Sigmoid colon (tissue), 7 donors: ENCODE data around the gene GP5. TPM values are rescaled to one million over a fixed set of nuclear protein-coding genes. Genes with fewer than 3 reads are reported as not detected.

Experiments used
- DNase-seq: peaks from one replicate; pipeline ENCODE4 v3.0.0-alpha.2; 2019
- H3K27ac ChIP-seq, 4 donors: fragments of 200-600 bp; sonication (generic); one replicate each; pipeline ENCODE4 v1.5.1; 2016 to 2019; ENCODE audit warnings: mild to moderate bottlenecking in 1 of 4
- H3K27me3 ChIP-seq, 3 donors: fragments of 200-600 bp; sonication (generic); one replicate each; pipeline ENCODE4 v1.5.1; 2019; ENCODE audit warnings: mild to moderate bottlenecking in 1 of 3
- H3K36me3 ChIP-seq, 4 donors: fragments of 200-600 bp; sonication (generic); one replicate each; pipeline ENCODE4 v1.5.1; 2016 to 2019
- H3K4me1 ChIP-seq, 4 donors: fragments of 200-600 bp; sonication (generic); one replicate each; pipeline ENCODE4 v1.5.1; 2017 to 2019
- H3K4me3 ChIP-seq, 4 donors: fragments of 200-600 bp; sonication (generic); one replicate each; pipeline ENCODE4 v1.5.1; 2017 to 2019; ENCODE audit warnings: mild to moderate bottlenecking in 2 of 4, moderate library complexity in 1 of 4
- H3K9me3 ChIP-seq, 4 donors: fragments of 200-600 bp in 3 of 4; sonication (generic) in 3 of 4; one replicate each; pipeline versions ENCODE4 v1.5.1 to v1.6.1; 2013 to 2019
- EP300 ChIP-seq, 4 donors: sonication (generic); formaldehyde crosslinking; IDR thresholded peaks; one replicate each; pipeline ENCODE4 v1.6.1; 2017; ENCODE audit warnings: antibody characterized with exemption in 4 of 4
- POLR2A ChIP-seq, 2 donors: fragments of 450-650 bp; IDR thresholded peaks; one replicate each; pipeline ENCODE4 v1.6.1; 2016; ENCODE audit warnings: antibody characterized with exemption in 2 of 2, mild to moderate bottlenecking in 2 of 2, moderate library complexity in 2 of 2
- POLR2AphosphoS5 ChIP-seq, 4 donors: sonication (generic); formaldehyde crosslinking; IDR thresholded peaks; one replicate each; pipeline ENCODE4 v1.6.1; 2017; ENCODE audit warnings: antibody characterized with exemption in 4 of 4
- WGBS, 2 donors: extraction: QIAGEN DNeasy Blood & Tissue Kit; methylation state at CpG; one replicate each; pipeline ENCODE4 v1.1.7; 2013; 5-methylcytosine and 5-hydroxymethylcytosine counted together
- intact Hi-C: fragments of 100-400 bp; cut with DNase I; formaldehyde crosslinking; loops from one replicate; pipeline ENCODE4 v1.15.1; 2023
- polyA plus RNA-seq, 3 donors: library from polyadenylated mRNA; stranded (reverse); fragments of 200-250 nt; gene quantifications; one replicate each; pipeline ENCODE4 v1.2.3, GENCODE V29; 2013
- total RNA-seq, 4 donors: library from RNA; depleted of rRNA; stranded (reverse); fragments of >200 nt; gene quantifications; one replicate each; pipeline ENCODE4 v1.1.0, GENCODE V29; 2016
- TF ChIP-seq, protein P1 (sequence below), 4 experiments: fragments of 450-650 bp in 3 of 4; fragments of 200-600 bp in 1 of 4; IDR thresholded peaks; one replicate each; pipeline ENCODE4 v1.5.1; 2016 to 2019; ENCODE audit warnings: antibody characterized with exemption in 4 of 4, mild to moderate bottlenecking in 3 of 4, moderate library complexity in 2 of 4
- donor health status: healthy with polysubstance abuse.
- donor health status: Bipolar disorder and iron deficiency.
- donor health status: healthy.

Gene GP5
- total and polyA plus RNA-seq, 7 donors: 0.14 to 0.69 TPM; not detected in 5

DNA sequence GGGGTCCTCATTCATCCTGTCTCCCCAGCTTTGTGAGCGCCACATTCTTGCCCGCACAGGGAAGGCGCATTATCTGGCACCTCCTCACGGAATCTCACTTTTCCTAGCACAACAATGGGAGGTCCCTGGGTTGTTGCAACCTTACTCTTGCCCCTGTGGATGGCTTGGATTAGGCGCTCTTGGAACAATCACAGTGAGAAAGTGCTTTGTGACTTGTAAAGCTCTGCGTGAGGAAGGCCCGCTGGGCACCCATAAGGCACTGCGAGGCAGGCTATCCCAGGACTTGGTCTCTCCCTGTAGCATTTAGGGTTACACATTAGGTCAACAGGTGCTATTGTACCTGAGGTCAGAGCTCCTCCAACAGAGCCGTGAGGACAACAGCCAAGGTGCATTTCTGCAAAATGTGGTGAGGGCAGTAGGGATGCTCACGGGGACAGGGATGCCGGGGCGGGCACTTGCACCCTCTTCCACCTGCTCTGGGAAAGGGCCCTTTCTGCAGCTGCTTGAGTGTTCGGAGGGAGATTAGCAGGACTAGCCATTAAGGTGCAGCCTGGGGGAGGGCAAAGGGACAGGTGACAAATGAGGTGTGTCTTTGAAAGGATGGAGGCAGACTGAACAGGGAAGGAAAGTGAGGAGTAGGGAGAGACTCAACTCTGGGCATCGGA is 15.7 kb downstream of the GP5 start:
- no peak for DNase-seq
- Histone ChIP-seq H3K4me1 (peaks cover 0 to 6% (median 3%) of the 10 kb centered on the region in 4 donors), H3K9me3 (no peaks in the 10 kb centered on the region), H3K36me3 (no peaks in the 10 kb centered on the region), H3K4me3 (no peak overlapping the region), H3K27me3 (peaks cover 0 to 4% (median 0%) of the 10 kb centered on the region in 3 donors), H3K27ac (no peak overlapping the region)
- TF ChIP-seq POLR2AphosphoS5 (IDR thresholded peaks at IDR 0.05) (no peak), EP300 (IDR thresholded peaks at IDR 0.05) (no peak), POLR2A (IDR thresholded peaks at IDR 0.05) (no peak)
- TF ChIP-seq, protein P1, sequence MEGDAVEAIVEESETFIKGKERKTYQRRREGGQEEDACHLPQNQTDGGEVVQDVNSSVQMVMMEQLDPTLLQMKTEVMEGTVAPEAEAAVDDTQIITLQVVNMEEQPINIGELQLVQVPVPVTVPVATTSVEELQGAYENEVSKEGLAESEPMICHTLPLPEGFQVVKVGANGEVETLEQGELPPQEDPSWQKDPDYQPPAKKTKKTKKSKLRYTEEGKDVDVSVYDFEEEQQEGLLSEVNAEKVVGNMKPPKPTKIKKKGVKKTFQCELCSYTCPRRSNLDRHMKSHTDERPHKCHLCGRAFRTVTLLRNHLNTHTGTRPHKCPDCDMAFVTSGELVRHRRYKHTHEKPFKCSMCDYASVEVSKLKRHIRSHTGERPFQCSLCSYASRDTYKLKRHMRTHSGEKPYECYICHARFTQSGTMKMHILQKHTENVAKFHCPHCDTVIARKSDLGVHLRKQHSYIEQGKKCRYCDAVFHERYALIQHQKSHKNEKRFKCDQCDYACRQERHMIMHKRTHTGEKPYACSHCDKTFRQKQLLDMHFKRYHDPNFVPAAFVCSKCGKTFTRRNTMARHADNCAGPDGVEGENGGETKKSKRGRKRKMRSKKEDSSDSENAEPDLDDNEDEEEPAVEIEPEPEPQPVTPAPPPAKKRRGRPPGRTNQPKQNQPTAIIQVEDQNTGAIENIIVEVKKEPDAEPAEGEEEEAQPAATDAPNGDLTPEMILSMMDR (IDR thresholded peaks at IDR 0.05): no peak
- intact Hi-C loops: no loop called here
- 92% methylated on average over 14 of the region's 14 CpGs for WGBS, 2 donors

DNA sequence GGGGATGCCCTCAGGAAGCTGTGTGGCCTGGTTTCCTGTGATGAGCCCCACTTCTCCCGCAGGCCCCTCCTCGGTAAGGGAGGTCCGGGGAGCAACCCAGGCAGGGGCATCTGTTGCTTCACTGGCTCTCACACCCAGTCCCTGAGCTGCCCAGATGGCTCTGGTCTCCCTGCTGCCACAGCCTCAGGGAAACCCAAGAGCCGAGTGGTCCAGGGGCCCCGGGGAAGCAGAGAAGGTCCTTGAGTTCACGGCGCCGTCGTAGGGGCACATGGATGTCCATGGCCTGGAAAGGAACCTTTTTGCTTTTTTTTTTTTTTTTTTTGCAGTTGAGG is 16.2 kb downstream of the GP5 start:
- Histone ChIP-seq H3K4me3 (no peak overlapping the region), H3K4me1 (peaks cover 0 to 6% (median 3%) of the 10 kb centered on the region in 4 donors), H3K9me3 (no peaks in the 10 kb centered on the region), H3K27ac (no peak overlapping the region), H3K27me3 (peaks cover 0 to 5% (median 0%) of the 10 kb centered on the region in 3 donors), H3K36me3 (no peaks in the 10 kb centered on the region)
- WGBS, 2 donors: 76 to 89% methylated on average over 9 of the region's 9 CpGs
- intact Hi-C loops: no loop called here
- TF ChIP-seq, protein P1 (IDR thresholded peaks at IDR 0.05): no peak
- no peak for TF ChIP-seq POLR2AphosphoS5 (IDR thresholded peaks at IDR 0.05)
- no peak for TF ChIP-seq POLR2A (IDR thresholded peaks at IDR 0.05)
- no peak for TF ChIP-seq EP300 (IDR thresholded peaks at IDR 0.05)
- no peak for DNase-seq

DNA sequence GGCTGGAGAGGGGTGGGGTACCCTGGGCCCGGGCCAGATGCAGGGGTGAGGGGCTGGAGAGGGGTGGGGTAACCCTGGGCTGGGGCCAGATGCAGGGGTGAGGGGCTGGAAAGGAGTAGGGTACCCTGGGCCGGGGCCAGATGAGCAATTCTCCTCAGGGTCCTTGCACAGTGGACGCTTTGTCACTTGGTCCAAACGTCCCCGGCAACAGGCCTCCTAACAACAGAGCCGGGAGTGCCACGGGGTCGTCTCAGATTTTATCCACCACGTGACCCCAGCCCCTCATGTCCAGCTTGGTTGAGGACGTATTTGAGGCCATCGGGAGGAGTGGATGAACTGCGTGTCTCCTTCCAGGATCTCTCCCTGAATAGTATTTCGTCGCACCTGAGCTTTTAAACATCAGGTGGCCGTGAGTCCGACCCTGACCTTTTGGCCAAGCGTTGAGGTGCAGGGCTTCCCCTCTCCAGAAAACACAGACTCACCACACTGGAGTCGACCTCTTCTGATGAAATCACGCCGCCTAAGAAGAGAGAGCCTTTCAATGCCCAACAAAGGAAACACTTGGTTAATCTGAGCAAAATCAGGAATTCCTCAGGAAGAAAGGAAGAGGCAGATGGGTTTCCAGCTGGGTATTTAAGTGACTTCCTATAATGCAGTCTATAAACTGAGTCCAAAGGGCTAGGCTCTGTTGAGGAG is 16.7 kb downstream of the GP5 start:
- Histone ChIP-seq H3K9me3 (no peaks in the 10 kb centered on the region), H3K36me3 (no peaks in the 10 kb centered on the region), H3K4me1 (peaks cover 0 to 6% (median 3%) of the 10 kb centered on the region in 4 donors), H3K4me3 (no peak overlapping the region), H3K27me3 (peaks cover 0 to 7% (median 0%) of the 10 kb centered on the region in 3 donors), H3K27ac (no peak overlapping the region)
- intact Hi-C loops: no loop called here
- no peak for DNase-seq
- WGBS, 2 donors: 85 to 86% methylated on average over 20 of the region's 20 CpGs
- TF ChIP-seq, protein P1 (IDR thresholded peaks at IDR 0.05): no peak
- no peak for TF ChIP-seq EP300 (IDR thresholded peaks at IDR 0.05)
- no peak for TF ChIP-seq POLR2AphosphoS5 (IDR thresholded peaks at IDR 0.05)
- TF ChIP-seq POLR2A (IDR thresholded peaks at IDR 0.05): no peak

DNA sequence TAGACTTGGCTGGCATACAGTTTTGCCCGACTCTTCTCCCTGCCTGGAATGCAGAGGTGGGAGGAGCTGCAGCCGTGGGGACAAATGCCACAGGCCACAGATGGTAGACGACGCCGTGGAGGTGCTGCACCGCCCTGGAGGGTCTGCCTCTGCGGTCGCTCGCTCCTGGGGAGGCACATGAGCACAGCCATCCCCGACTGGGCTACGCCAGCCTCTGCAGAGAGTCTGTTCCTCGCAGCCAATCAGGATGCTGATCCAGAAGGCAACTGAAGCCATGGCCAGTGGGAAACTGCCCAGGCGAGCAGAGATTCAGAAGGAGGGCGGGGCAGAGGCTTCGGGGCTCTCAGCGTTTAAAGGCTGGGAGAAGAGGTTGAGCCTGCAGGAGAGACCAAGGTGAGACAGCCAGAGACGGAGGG is 17.6 kb downstream of the GP5 start:
- WGBS, 2 donors: 69 to 73% methylated on average over 17 of the region's 17 CpGs
- Histone ChIP-seq H3K4me3 (peak overlapping the region in 1 of 4 donors; percentile 12), H3K9me3 (no peaks in the 10 kb centered on the region), H3K4me1 (peaks cover 0 to 6% (median 3%) of the 10 kb centered on the region in 4 donors), H3K27me3 (peaks cover 0 to 7% (median 0%) of the 10 kb centered on the region in 3 donors), H3K36me3 (no peaks in the 10 kb centered on the region), H3K27ac (no peak overlapping the region)
- TF ChIP-seq POLR2AphosphoS5 (IDR thresholded peaks at IDR 0.05): no peak
- TF ChIP-seq POLR2A (IDR thresholded peaks at IDR 0.05): no peak
- TF ChIP-seq EP300 (IDR thresholded peaks at IDR 0.05): no peak
- TF ChIP-seq, protein P1 (IDR thresholded peaks at IDR 0.05): no peak
- DNase-seq: no peak
- intact Hi-C loops: no loop called here
